ENCODE results near the gene FSTL5. TPM values are rescaled to one million over a fixed set of nuclear protein-coding genes. Genes with fewer than 3 reads are reported as not detected.

Gene FSTL5
- total RNA-seq, 1 donor from 2014 or later: not detected

DNA sequence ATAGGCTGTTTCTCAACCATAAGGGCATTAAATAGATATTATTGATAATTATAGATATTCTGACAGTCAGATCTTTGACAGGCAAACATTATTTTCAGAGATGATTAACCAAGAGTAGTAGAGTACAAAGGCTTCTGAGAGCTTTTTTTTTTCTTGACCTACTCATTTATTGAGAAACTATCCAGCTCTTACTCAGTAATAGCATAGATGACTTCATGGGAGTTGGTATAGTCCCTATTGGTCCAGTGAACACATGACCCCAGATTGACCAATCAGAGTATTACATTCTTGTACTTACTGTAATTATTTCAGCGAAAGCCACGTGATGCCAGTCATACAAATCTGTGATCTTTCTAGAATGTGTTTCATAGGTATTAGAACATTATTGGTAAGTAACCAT is 508.7 kb downstream of the FSTL5 start:
- DNase-seq (no peak), ATAC-seq (ENCODE audit: poor library complexity) (no peak)
- intact Hi-C loops (cut with DNase I): no loop called here

DNA sequence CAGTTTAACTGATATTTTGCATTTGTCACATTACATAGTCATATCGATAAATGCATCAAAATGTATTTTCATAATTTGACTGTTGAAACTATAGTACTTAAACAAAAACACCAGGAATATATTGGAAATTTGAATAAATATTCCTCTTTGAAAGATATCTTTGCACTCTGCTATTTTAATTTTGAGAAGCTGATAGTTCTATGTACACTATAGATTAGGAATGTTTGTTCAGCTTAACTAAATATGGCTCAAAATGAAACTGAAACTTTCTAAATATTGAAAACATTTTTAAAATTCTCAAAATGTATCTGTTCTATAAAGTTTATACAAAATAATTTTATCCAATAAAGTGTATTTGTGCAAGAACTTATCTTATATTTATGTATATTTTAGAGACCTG is 510.1 kb downstream of the FSTL5 start:
- DNase-seq (no peak), ATAC-seq (ENCODE audit: poor library complexity) (no peak)
- intact Hi-C loops (cut with DNase I): no loop called here

- no peak for DNase-seq
- intact Hi-C loops (cut with DNase I): no loop called here
These were observed 512.2 kb downstream of the FSTL5 start for GRCh38 chr4:161651586-161651985.

DNA sequence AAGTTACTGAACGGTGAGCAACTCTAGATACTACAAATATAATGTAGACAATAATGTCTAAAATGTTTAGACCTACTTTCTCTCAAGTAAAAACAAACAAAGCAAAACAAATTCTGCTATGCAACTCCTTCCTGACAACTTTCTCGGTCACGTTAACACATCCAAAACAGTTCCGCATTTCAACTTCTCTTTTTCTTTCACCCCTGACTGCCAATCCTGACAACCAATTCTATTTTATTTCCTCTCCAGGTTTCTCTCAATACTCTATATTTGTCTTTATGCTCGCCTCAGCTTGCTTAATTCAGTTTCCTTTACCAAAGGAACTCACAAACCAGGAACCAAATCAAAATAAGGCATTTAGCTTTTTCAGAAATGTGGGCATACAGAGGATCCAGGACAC is 513.0 kb downstream of the FSTL5 start:
- intact Hi-C loops (cut with DNase I): no loop called here
- peak; percentile 29 for ATAC-seq (ENCODE audit: poor library complexity)

More at GRCh38 chr4:161651586-161651985, 512.2 kb downstream of the FSTL5 start:
- ATAC-seq (ENCODE audit: poor library complexity): no peak

GRCh38 chr4:161647757-161648156 is 516.0 kb downstream of the FSTL5 start:
- DNase-seq (no peak), ATAC-seq (ENCODE audit: poor library complexity) (no peak)
- intact Hi-C loops (cut with DNase I): no loop called here

More for the DNA sequence above, 513.0 kb downstream of the FSTL5 start:
- no peak for DNase-seq

GRCh38 chr4:161642708-161643107 is 521.1 kb downstream of the FSTL5 start:
- no peak for ATAC-seq (ENCODE audit: poor library complexity)
- intact Hi-C loops (cut with DNase I): no loop called here

GRCh38 chr4:161629694-161630441 is 533.9 kb downstream of the FSTL5 start:
- intact Hi-C loops (cut with DNase I): no loop called here
- no peak for ATAC-seq (ENCODE audit: poor library complexity)
- no peak for DNase-seq

More at GRCh38 chr4:161642708-161643107, 521.1 kb downstream of the FSTL5 start:
- DNase-seq: no peak

GRCh38 chr4:161604516-161605300 is 559.1 kb downstream of the FSTL5 start:
- ATAC-seq (ENCODE audit: poor library complexity) (no peak), DNase-seq (no peak)
- intact Hi-C loops (cut with DNase I): no loop called here

DNA sequence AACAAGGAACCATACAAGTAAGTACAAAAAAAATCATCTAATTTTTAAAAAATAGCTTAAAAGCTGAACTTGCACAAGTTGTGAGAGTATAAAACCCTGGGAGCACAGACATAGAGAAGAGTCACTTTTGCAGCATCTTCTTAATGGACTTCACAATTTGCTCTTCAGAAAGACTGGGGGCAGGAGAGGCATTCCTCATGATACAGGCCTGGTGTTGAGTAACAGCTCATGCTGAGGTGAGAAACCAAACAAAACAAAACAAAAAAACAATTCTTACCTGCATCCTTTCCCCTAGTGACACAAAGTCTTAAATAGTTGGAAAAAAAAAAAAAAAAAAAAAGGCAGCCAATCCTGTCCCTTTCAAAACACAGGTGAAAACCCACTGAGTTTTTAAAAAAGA is 562.8 kb downstream of the FSTL5 start:
- ATAC-seq (ENCODE audit: poor library complexity): no peak
- intact Hi-C loops (cut with DNase I): no loop called here

DNA sequence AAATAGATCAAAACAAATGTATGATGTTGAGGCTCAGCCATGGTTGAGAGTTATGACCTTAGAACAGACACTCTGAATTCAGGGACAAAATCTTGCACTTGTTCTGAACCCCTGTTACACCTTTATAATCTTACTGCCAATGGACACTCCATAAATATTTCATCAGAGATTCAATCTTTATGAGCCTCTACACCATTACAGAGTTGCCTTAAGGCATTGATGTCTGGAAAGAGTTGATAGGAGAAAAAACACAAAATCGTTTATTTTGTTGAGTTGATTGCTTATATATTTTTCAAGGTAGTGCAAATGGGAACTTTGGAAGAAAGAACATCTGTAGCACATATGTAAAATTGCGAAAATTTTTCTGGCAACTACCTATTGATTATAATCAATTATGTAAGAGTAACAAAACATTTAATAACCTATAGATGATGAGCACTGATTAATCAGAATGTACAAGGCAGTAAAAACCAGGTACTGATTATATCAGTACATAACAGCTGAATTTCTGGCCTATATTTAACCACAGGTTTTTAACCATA is 568.5 kb downstream of the FSTL5 start:
- DNase-seq: no peak
- ATAC-seq (ENCODE audit: poor library complexity): no peak
- intact Hi-C loops (cut with DNase I): no loop called here

More for the DNA sequence above, 562.8 kb downstream of the FSTL5 start:
- DNase-seq: no peak

DNA sequence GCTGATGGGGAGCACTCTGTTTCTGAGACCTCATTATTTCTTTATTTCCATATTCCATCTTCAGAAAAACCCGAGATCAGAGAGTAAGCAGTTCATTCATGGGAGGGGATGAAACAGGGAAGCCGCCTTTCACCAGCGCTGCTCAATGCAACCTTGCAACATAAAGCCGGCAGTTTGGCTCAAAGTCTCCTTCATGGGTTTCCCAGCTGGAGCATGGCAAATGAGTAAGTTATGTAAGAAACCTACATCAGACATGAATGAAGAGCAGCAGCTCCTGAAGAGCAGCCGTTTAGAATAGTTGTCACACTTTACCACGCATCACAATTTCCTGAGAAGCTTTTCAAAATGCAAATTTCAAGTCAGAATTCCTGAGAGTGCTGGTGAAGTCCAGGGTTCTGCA is 578.8 kb downstream of the FSTL5 start:
- ATAC-seq (ENCODE audit: poor library complexity): no peak
- intact Hi-C loops (cut with DNase I): no loop called here
- DNase-seq: no peak

- ATAC-seq (ENCODE audit: poor library complexity) (no peak), DNase-seq (no peak)
- intact Hi-C loops (cut with DNase I): no loop called here
These were observed 580.3 kb downstream of the FSTL5 start for GRCh38 chr4:161583549-161583948.

GRCh38 chr4:161581262-161582230 is 582.3 kb downstream of the FSTL5 start:
- no peak for DNase-seq
- ATAC-seq (ENCODE audit: poor library complexity): peak; percentile 55
- intact Hi-C loops (cut with DNase I): no loop called here

- ATAC-seq (ENCODE audit: poor library complexity): no peak
- intact Hi-C loops (cut with DNase I): no loop called here
- DNase-seq: no peak
These were observed 586.1 kb downstream of the FSTL5 start for GRCh38 chr4:161577579-161578301.

- intact Hi-C loops (cut with DNase I): no loop called here
- DNase-seq: no peak
- ATAC-seq (ENCODE audit: poor library complexity): no peak
These were observed 590.0 kb downstream of the FSTL5 start for GRCh38 chr4:161573836-161574235.

DNA sequence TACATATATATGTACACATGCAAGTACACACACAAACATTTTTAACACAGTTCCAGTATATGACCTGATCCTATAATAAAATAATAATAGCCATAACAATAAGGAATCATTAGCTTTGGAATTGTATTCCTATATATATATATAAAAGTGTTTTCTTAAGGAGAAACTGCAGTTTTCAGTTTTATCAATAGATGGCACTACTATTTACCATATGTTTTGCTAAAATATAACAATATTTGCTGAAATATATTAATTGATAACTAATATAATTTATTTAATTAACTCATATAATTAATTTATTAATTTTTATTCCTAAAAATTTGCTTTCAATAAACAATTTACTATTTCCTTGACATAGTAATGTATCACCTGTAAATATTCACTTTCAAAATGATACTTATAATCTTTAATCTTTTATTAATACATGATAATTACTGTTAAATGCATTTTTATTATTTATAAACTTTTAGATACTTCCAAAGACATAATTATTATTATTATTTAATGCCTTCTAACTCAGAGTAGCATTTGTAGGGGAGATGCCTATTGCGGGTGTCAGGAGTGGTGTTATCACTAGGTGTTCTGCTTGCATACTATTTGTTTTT is 599.5 kb downstream of the FSTL5 start:
- intact Hi-C loops (cut with DNase I): no loop called here

More for the DNA sequence above, 599.5 kb downstream of the FSTL5 start:
- no peak for ATAC-seq (ENCODE audit: poor library complexity)
- DNase-seq: no peak

All from Right ventricle myocardium superior (tissue), 1 donor.